ENCODE results near the gene TFDP2.

- no peak for TF ChIP-seq POLR2A (IDR thresholded peaks at IDR 0.05)
- TF ChIP-seq, protein P1, sequence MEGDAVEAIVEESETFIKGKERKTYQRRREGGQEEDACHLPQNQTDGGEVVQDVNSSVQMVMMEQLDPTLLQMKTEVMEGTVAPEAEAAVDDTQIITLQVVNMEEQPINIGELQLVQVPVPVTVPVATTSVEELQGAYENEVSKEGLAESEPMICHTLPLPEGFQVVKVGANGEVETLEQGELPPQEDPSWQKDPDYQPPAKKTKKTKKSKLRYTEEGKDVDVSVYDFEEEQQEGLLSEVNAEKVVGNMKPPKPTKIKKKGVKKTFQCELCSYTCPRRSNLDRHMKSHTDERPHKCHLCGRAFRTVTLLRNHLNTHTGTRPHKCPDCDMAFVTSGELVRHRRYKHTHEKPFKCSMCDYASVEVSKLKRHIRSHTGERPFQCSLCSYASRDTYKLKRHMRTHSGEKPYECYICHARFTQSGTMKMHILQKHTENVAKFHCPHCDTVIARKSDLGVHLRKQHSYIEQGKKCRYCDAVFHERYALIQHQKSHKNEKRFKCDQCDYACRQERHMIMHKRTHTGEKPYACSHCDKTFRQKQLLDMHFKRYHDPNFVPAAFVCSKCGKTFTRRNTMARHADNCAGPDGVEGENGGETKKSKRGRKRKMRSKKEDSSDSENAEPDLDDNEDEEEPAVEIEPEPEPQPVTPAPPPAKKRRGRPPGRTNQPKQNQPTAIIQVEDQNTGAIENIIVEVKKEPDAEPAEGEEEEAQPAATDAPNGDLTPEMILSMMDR (IDR thresholded peaks at IDR 0.05): no peak
Measured at GRCh38 chr3:142019794-142020320, 129.5 kb downstream of the TFDP2 start.
